Measurements from ENCODE around the gene ALDH16A1.
"Not testable (repeated sequence)": the region's sequence is repeated elsewhere in the genome, so short reads cannot be mapped to it uniquely, and the experiment has no call there.

The ALDH16A1 gene

DNA sequence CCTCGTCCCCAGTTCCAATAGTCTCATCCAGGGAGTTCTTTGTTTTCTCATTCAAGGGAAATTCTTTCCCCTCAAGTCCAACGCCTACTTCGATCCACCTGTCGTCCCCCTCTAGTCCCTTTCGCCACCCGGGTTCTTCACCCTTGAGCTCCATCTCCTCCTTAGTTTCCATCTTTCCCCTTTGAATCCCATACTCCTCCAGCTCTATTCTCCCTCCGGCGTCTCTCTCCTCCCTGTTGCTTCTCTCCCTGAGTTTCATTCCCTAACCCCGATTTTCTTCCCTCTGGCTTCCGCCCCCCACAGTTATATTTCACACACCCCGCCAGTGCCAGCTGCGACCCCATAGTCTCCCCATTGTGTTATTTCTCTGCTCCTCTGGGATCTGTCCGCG is 11.1 kb upstream of the ALDH16A1 start:
- no peak for DNase-seq

DNA sequence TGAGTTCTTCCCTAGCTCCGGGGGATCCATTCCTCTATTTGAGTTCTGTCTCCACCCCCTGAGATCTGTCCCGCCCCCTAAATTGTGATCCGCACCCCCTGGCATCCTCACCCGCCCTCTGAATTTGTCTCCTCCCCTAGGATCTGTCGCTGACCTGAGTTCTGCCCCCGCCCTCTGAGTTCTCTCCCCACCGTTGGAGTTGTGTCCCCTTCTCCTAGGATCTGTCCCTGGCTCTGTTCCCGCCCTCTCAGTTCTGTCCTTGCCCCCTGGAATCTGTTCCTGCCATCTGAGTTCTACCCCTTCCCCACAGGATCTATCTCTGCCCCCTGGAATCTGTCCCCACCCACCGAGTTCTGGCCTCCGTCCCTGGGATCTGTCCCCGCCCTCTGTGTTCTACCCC is 10.7 kb upstream of the ALDH16A1 start:
- no peak for DNase-seq

DNA sequence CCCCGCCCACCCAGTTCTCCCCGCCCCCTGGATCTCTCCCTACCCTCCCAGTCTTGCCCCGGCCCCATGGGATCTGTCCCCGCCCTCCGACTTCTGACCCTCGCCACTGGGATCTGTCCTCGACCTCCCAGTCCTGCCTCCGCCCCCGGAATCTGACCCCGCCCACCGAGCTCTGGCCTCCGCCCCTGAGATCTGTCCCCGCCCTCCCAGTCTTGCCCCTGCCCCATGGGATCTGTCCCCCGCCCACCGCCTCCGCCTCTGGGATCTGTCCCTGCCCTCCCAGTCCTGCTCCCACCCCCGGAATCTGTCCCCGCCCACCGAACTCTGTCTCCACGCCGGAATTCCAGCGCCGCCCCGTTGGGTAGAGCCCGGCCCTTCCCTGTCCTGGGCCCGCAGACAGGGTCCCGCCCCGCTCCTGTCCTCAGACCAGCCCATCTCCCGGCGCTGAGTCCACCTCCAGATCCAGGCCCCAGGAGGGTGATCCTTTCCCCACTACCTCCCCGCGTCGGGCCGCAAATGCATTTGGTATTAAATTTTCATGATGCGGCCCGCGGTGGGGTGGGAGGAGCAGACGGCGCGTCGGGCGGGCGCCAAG is 10.2 kb upstream of the ALDH16A1 start:
- no peak for DNase-seq

DNA sequence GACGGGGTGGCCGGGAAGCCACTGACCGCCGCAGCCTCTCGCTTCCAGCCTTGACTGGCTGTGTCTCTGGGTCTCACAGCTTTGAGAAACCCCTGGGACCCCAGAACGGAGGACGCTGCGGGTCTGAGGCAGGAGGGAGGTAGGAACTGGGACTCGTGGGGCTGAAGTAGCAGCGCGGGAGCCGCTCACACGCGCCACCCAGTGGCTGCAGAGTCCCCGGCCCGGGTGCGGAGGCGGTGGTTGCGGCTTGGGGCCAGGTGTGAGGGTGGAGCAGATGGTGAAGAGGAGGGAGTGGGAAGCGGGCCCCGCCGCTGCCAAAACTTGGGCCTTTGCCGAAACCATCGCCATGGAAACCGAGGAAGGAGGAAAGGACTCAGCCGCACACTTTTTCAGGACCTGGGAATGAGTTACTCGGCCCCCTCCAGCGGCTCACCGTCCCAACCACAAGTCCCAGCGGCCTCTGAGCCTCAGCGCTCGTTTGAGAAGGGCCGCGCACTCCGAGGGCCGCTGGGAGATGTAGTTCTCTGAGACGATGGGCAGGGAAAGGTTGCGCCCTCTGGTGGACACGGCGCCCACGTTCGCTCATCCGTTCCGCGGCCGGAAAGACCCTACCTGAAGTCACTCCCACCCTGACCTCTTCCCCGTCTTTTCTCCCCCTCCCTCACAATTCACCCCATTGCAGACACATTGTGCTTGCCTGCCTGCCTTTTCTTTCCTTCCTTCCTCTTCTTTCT is 9.5 kb upstream of the ALDH16A1 start:
- peak; percentile 84 for DNase-seq

DNA sequence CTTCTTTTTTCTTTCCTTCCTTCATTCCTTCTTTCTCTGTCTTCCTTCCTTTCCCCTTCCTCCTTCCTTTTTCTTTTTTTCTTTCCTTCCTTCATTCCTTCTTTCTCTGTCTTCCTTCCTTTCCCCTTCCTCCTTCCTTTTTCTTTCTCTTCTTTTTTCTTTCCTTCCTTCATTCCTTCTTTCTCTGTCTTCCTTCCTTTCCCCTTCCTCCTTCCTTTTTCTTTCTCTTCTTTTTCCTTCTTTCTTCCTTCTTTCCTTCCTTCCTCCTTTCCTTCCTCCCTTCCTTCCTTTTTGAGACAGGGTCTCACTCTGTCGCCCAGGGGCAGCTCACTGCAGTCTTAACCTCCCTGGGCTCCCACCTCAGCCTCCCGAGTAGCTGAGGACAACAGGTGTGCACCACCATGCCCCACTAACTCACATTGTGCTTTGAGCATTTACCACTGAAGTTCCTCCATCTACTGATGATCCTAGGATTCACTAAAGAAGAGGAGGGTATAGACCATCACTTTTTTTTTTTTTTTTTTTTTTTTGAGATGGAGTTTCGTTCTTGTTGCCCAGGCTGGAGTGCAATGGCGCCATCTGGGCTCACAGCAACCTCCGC is 8.8 kb upstream of the ALDH16A1 start:
- DNase-seq, result not testable (repeated sequence)

DNA sequence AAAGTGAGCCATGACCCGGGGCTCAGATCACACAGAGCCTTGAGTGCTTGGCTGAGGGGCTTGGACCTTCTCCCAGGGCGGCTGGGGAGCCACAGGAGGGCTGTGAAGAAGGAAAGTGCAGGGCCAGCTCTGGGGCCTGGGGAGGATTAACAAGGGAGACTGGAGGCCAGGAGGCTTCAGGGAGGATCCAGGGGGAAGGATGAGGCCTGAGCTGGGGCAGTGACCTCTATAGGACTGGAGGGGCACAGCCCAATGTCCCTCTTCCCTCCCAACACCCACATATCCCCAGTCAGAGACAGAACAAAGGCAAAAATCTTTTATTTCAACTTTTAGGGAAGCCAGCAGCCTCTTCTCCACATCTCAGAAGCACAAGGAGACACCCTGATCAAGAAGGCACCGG is 7.0 kb upstream of the ALDH16A1 start:
- DNase-seq, result no peak

DNA sequence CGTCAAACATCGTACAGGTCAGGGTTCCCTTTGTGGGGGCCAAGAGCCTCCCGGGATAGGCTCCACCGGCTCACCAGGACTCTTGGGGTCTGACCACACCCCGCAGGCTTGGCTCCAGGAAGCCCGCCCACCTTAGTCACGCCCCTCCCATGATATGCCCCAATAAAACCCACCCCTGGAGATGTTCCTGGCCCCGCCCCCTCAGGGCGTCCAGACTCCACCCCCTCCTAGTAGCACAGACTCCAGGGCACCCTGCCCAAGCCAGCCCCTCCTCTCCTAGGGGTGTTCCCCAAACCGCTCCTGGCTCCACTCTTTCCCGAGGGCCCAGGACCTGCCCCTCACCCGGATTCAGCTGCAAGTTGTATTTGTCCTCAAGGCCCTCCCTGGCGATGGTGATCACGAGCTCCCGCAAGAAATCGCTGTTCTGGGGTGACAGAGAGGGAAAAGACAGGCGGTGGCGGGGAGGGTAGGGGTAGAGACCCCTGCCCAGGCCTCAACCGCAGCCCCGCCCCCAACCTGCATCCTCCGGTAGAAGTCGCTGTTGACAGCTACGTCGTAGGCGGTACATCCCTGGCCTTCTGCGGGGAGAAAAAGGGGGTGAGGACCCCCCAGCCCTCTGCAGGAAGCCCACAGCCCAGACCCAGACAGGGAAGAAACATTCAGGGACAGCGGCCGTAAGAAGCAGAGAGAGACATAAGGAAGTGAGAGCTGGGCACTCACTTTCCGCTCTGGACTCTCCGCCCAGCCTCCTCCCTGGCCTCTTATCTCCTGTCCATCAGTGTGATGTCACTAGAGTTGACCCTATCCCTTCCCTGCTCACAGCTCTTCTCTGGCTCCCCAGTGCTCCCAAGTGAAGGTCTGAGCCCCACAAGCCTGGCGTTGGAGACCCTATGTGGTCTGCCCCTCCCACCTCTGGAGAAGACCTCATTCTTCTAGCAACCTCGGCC is 5.3 kb upstream of the ALDH16A1 start:
- no peak for DNase-seq

DNA sequence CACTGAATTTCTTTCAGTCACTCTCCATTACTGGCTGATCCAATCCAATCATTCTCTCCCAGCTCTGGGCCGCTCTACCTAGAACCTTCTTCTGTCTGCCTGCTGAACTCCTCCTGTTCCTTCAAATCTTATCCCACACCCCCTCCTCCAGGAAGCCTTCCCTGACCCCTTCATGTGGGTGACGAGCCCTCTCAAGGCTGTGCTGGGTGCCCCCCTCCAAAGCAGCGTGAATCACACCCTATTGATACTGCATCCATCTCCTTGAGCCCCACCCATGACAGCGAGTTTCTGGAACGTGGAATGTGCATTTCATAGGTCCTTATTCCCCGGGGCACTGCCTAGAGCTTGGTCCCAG is 4.6 kb upstream of the ALDH16A1 start:
- DNase-seq, result no peak

DNA sequence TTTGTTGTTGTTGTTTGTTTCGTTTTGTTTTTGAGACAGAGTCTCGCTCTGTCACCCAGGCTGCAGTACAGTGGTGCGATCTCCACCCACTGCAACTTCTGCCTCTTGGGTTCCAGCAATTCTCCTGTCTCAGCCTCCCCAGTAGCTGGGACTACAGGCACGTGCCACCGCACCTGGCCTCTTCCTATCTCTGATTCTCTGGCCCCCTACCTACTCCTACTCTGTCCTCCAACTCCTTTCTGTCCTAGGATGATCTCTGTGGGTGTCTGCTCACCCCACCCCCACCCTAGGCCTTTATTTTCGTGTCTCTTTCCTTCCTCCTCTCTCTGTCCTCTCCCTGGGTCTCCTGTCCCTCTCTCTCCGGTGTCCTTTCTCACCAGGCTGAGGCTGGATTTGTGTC is 2.6 kb upstream of the ALDH16A1 start:
- DNase-seq, result no peak

DNA sequence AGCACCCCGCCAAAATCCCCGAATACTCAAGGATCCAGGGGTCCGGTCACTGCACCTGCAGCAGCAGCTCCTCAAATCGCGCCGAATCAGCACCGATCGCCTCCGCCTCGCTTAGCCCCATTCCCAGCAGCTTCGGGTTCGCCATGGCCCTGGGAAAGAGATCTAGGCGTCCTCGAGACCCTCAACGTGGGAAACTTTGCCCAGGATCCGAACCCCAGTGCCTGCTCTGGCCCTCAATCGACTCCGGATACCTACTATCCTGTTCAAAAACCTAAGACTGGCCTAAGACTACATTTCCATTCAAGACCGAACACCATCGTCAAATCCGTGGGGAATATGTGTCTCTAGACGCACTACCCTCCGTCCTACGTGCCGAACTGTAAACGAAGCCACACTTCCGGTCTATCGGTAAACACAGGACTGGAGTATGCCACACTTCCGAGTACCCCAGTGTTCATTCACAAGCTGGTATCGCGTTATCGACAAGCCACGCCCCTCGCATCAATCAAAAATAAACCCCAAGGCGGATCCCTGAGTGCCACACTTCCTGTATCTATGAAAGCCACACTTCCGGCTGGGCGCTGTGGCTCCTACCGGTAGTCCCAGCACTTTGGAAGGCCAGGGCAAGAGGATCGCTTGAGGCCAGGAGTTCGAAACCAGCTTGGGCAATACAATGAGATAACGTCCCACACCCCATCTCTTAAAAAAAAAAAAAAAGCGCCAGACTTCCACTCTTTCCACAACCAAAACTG is 1.4 kb upstream of the ALDH16A1 start, which contains the start of gene PIH1D1:
TSS of gene PIH1D1 (minus strand) at position 385 of the 752 bp plus-strand sequence. CDS start at position 145, 240 bp downstream.
- DNase-seq, result peak; percentile 96

DNA sequence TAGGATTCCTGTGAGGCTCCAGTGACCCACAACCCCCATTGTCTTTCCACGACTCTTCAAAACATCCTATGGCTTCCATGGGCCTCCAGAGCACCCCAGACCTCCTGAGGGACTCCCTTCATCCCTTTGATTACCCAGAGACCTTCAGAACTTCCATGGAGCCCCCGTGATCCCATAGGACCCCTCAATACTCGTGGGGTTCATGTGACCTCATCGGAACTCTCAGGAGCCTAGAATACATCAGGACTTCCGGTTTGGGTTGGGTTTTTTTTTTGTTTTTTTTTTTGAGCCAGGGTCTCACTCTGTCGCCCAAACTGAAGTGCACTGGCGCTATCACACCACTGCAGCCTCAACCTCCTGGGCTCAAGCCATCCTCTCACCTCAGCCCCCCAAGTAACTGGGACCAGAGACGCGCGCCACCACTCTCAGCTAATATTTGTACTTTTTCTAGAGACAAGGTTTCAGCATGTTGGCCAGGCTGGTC is 774 bp downstream of the ALDH16A1 start:
- DNase-seq, result no peak

DNA sequence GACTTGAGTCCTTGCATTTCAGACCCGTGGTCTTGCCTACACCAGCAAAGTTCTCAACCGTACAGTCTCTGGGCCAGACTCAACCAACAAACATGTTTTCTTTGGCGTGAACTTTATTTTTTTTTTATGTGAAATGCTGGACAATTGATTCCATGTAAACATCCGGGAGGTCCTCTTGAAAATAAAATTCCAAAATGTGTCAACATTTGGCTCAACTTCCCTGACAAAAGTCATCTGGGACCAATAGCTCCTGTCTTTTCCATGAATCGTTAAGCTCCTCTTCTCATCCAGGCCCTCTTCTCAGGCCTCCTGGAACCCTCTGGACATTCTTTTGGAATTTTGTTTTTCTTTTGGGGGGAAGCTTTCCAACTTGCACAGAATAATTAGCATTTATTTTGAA is 2.7 kb downstream of the ALDH16A1 start:
- no peak for DNase-seq

DNA sequence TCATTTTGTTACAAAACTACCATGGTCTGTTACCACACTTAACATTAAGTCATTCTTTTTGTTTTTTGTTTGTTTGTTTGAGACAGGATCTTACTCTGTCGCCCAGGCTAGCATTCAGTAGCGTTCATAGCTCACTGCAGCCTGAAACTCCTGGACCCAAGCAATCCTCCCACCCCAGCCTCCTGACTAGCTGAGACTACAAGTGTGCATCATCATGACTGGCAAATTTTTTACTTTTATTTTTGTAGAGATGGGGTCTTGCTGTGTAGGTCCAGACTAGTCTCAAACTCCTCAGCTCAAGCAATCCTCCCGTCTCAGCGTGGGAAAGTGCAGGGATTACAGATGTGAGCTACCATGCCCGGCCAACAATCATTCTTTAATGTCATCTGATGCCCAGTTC is 3.3 kb downstream of the ALDH16A1 start:
- no peak for DNase-seq

DNA sequence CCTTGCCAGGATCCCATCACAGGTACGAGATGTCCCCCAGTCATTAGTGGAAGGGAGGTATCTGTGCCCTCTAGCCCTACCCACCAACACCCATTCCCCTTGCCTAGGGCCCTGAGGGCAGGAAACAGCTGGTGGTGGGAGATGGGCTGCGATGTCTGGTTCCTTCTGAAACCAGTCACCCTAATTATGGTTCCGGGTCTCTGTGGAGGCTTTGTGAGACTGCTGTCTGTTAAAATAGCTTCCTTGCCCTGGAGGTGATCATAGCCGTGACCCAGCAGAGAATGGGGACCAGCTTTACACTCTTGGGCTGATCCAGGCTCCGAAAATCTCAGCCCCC is 5.5 kb downstream of the ALDH16A1 start:
- no peak for DNase-seq

DNA sequence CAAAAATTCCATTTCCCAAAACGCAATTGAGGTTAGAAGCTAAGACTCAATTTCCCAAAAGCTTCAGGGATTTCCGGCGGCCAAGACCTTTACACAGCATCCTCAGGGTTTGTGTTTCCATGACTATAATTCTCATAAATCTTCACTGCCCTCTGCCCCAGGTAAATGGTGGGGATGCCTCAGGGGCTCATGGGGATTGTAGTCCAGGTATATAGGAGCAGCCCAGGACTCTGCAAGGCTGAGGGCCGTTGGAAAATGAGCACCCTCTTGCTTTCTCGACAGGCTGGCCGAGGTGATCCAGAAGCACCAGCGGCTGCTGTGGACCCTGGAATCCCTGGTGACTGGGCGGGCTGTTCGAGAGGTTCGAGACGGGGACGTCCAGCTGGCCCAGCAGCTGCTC is 6.4 kb downstream of the ALDH16A1 start:
- no peak for DNase-seq

DNA sequence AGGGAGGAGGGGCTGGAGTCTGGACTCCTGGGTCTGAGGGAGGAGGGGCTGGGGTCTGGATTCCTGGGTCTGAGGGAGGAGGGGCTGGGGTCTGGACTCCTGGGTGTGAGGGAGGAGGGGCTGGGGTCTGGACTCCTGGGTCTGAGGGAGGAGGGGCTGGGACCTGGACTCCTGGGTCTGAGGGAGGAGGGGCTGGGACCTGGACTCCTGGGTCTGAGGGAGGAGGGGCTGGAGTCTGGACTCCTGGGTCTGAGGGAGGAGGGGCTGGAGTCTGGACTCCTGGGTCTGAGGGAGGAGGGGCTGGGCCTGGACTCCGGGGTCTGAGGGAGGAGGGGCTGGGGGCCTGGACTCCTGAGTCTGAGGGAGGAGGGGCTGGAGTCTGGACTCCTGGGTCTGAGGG is 8.1 kb downstream of the ALDH16A1 start:
- DNase-seq, result not testable (repeated sequence)

DNA sequence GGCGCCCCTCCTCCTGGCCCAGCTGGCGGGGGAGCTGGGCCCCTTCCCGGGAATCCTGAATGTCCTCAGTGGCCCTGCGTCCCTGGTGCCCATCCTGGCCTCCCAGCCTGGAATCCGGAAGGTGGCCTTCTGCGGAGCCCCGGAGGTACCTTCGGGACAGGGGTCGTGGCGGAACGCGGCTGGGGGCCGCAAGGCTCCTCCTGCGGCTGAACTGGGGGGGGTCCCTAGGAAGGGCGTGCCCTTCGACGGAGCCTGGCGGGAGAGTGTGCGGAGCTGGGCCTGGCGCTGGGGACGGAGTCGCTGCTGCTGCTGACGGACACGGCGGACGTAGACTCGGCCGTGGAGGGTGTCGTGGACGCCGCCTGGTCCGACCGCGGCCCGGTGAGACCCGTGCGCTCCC is 8.6 kb downstream of the ALDH16A1 start:
- no peak for DNase-seq

DNA sequence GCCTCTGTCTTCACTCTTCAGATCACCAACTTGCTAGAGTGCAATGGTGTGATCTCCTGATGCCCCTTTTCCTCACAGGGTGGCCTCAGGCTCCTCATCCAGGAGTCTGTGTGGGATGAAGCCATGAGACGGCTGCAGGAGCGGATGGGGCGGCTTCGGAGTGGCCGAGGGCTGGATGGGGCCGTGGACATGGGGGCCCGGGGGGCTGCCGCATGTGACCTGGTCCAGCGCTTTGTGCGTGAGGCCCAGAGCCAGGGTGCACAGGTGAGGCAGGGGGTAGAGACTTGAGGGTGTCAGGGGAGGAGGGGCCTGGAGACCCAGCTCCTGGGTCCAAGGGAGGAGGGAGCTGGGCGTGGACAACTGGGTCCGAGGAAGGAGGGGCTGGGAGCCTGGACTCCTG is 9.5 kb downstream of the ALDH16A1 start:
- no peak for DNase-seq

DNA sequence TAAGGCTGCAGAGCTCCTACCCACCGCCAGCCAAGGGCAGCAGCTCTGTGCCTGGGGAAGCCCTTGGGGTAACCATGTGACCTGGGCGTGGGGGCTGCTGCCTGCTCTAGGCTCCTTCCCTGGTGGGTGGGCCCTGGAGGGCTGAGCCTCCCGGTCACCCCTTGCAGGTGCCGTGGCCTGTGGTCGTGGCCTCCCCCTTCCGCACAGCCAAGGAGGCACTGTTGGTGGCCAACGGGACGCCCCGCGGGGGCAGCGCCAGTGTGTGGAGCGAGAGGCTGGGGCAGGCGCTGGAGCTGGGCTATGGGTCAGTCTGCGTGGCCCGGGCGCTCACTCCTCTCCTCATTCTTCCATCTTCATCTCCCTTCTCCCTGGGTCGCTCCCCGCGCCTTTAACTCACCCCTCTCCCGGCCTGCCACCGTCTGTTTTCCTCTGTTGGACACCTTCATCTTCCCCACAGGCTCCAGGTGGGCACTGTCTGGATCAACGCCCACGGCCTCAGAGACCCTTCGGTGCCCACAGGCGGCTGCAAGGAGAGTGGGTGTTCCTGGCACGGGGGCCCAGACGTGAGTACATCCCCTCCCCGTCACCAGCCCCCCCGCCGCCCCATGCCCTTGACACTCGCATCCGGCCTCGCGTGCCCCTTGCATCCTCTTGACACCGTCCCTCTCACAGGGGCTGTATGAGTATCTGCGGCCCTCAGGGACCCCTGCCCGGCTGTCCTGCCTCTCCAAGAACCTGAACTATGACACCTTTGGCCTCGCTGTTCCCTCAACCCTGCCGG is 11.1 kb downstream of the ALDH16A1 start:
- no peak for DNase-seq

DNA sequence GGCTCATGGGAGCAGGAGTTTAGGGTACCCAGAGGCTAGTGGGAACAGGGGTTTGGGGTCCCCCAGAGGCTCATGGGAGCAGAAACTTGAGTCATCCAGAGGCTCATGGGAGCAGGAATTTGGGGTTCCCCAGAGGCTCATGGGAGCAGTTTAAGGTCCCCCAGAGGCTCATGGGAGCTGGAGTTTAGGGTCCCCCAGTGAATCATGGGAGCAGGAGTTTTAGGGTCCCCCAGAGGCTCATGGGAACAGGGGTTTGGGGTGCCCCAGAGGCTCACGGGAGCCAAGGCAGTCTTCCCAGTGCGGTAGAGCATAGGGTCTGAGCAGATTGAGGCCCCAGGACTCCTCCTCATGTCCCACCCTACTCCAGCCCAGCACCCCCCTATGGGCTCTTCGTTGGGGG is 12.3 kb downstream of the ALDH16A1 start:
- no peak for DNase-seq

DNA sequence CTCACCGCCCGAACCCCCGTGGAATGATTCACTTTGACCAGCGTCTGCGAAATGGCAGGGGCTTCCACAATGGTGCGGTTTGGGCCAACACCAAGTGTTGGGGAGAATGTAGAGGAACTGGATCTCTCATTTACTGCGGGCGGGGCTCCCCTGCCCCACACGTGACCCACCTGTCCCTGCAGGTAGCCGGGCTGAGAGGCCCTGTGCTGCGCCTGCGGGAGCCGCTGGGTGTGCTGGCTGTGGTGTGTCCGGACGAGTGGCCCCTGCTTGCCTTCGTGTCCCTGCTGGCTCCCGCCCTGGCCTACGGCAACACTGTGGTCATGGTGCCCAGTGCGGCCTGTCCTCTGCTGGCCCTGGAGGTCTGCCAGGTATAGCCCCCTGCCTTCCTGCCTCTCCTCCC is 15.2 kb downstream of the ALDH16A1 start:
- no peak for DNase-seq

Measured in NCI-H2081 treated with DMSO at 0.1 percent for 48 hours (cell line).